NT2/D1 (cell line): Measurements from ENCODE around the gene TEX36.

Experiments used
- DNase-seq: peaks from one replicate; pipeline ENCODE4 v3.0.0-alpha.2; 2011; ENCODE audit warnings: low read depth, low spot score
- H3K27me3 ChIP-seq: 2 replicates; pipeline ENCODE4 v1.6.0; 2011; ENCODE audit warnings: mild to moderate bottlenecking; ENCODE audit not compliant: insufficient read length, insufficient read depth
- H3K36me3 ChIP-seq: 2 replicates; pipeline ENCODE4 v1.6.1; 2011; ENCODE audit warnings: mild to moderate bottlenecking, low read length, mixed read lengths; ENCODE audit not compliant: insufficient read depth, insufficient read length
- H3K4me1 ChIP-seq: 2 replicates; pipeline ENCODE4 v1.5.1; 2011; ENCODE audit not compliant: insufficient read depth, insufficient read length
- H3K4me3 ChIP-seq: 2 replicates; pipeline ENCODE4 v1.5.1; 2011; ENCODE audit warnings: low read depth; ENCODE audit not compliant: insufficient read length
- H3K9ac ChIP-seq: 2 replicates; pipeline ENCODE4 v1.6.0; 2011; ENCODE audit warnings: low read depth; ENCODE audit not compliant: insufficient read length
- H3K9me3 ChIP-seq: 2 replicates; pipeline ENCODE4 v1.5.1; 2011; ENCODE audit warnings: mild to moderate bottlenecking, low read length; ENCODE audit not compliant: insufficient read depth
- SUZ12 ChIP-seq: IDR thresholded peaks from 2 replicates; pipeline ENCODE4 v1.6.1; 2011; ENCODE audit not compliant: insufficient read length, insufficient read depth; ENCODE audit errors: extremely low read depth
- YY1 ChIP-seq: IDR thresholded peaks from 2 replicates; pipeline ENCODE4 v1.6.1; 2011; ENCODE audit not compliant: insufficient read length, insufficient read depth
- ZNF274 ChIP-seq: IDR thresholded peaks from 2 replicates; pipeline ENCODE4 v1.6.1; 2011; ENCODE audit warnings: mild to moderate bottlenecking, low read depth, low read length

Gene TEX36

GRCh38 chr10:125640653-125641052, 42.3 kb downstream of the TEX36 start:
- Histone ChIP-seq H3K27me3 (no peaks in the 10 kb centered on the region), H3K9me3 (no peaks in the 10 kb centered on the region), H3K4me3 (no peak overlapping the region), H3K36me3 (no peaks in the 10 kb centered on the region), H3K4me1 (no peaks in the 10 kb centered on the region), H3K9ac (no peak overlapping the region)
- no peak for DNase-seq
- no peak for TF ChIP-seq ZNF274
- no peak for TF ChIP-seq YY1
- TF ChIP-seq SUZ12, result no peak

- H3K27me3 ChIP-seq, result no peaks in the 10 kb centered on the region
- no peak overlapping the region for H3K4me3 ChIP-seq
- H3K9me3 ChIP-seq, result no peaks in the 10 kb centered on the region
- no peak overlapping the region for H3K9ac ChIP-seq
- no peaks in the 10 kb centered on the region for H3K36me3 ChIP-seq
- H3K4me1 ChIP-seq, result no peaks in the 10 kb centered on the region
- TF ChIP-seq ZNF274 (no peak), SUZ12 (no peak), YY1 (no peak)
- no peak for DNase-seq
Measured at GRCh38 chr10:125639846-125640245, 43.1 kb downstream of the TEX36 start.

GRCh38 chr10:125638555-125638954, 44.4 kb downstream of the TEX36 start:
- Histone ChIP-seq H3K4me1 (no peaks in the 10 kb centered on the region), H3K9me3 (no peaks in the 10 kb centered on the region), H3K36me3 (no peaks in the 10 kb centered on the region), H3K4me3 (no peak overlapping the region), H3K9ac (no peak overlapping the region), H3K27me3 (no peaks in the 10 kb centered on the region)
- DNase-seq, result no peak
- TF ChIP-seq SUZ12, result no peak
- no peak for TF ChIP-seq ZNF274
- TF ChIP-seq YY1, result no peak

- no peak for TF ChIP-seq ZNF274
- no peak for TF ChIP-seq SUZ12
- no peak for TF ChIP-seq YY1
- no peaks in the 10 kb centered on the region for H3K27me3 ChIP-seq
Measured at GRCh38 chr10:125637496-125637895, 45.5 kb downstream of the TEX36 start.

GRCh38 chr10:125634606-125635005, 48.4 kb downstream of the TEX36 start:
- TF ChIP-seq YY1 (no peak), ZNF274 (no peak), SUZ12 (no peak)
- no peak for DNase-seq
- H3K27me3 ChIP-seq, result no peaks in the 10 kb centered on the region
- no peaks in the 10 kb centered on the region for H3K4me1 ChIP-seq
- no peak overlapping the region for H3K9ac ChIP-seq
- H3K36me3 ChIP-seq, result no peaks in the 10 kb centered on the region
- no peaks in the 10 kb centered on the region for H3K9me3 ChIP-seq
- H3K4me3 ChIP-seq, result no peak overlapping the region

More at GRCh38 chr10:125637496-125637895, 45.5 kb downstream of the TEX36 start:
- Histone ChIP-seq H3K4me3 (no peak overlapping the region), H3K9ac (no peak overlapping the region), H3K9me3 (no peaks in the 10 kb centered on the region), H3K4me1 (no peaks in the 10 kb centered on the region), H3K36me3 (no peaks in the 10 kb centered on the region)
- DNase-seq, result no peak

- TF ChIP-seq ZNF274 (no peak), SUZ12 (no peak), YY1 (no peak)
- no peaks in the 10 kb centered on the region for H3K9me3 ChIP-seq
- no peak for DNase-seq
- H3K36me3 ChIP-seq, result no peaks in the 10 kb centered on the region
- no peak overlapping the region for H3K9ac ChIP-seq
- no peaks in the 10 kb centered on the region for H3K27me3 ChIP-seq
- no peaks in the 10 kb centered on the region for H3K4me1 ChIP-seq
- H3K4me3 ChIP-seq, result no peak overlapping the region
Measured at GRCh38 chr10:125633517-125633999, 49.4 kb downstream of the TEX36 start.

- no peaks in the 10 kb centered on the region for H3K4me1 ChIP-seq
- no peak overlapping the region for H3K4me3 ChIP-seq
- no peak overlapping the region for H3K9ac ChIP-seq
- no peaks in the 10 kb centered on the region for H3K27me3 ChIP-seq
- TF ChIP-seq YY1, result no peak
- H3K36me3 ChIP-seq, result no peaks in the 10 kb centered on the region
- H3K9me3 ChIP-seq, result no peaks in the 10 kb centered on the region
- no peak for DNase-seq
Measured at GRCh38 chr10:125631806-125632205, 51.2 kb downstream of the TEX36 start.
